Vagina (tissue), 2 donors: Measurements from ENCODE around the gene FRMD4A. TPM values are rescaled to one million over a fixed set of nuclear protein-coding genes. Genes with fewer than 3 reads are reported as not detected.

ENCODE experiments used
- DNase-seq, 2 donors: peaks; one replicate each; pipeline ENCODE4 v3.0.0-alpha.2; 2017; ENCODE audit errors: extremely low spot score in 2 of 2
- H3K27ac ChIP-seq: fragments of 200-600 bp; sonication (generic); one replicate; pipeline ENCODE4 v1.5.1; 2019
- H3K27me3 ChIP-seq: fragments of 200-600 bp; sonication (generic); one replicate; pipeline ENCODE4 v1.5.1; 2019
- H3K36me3 ChIP-seq, 2 donors: fragments of 200-600 bp; sonication (generic); one replicate each; pipeline ENCODE4 v1.5.1; 2017 to 2019
- H3K4me1 ChIP-seq: fragments of 200-600 bp; sonication (generic); one replicate; pipeline ENCODE4 v1.5.1; 2019
- H3K4me3 ChIP-seq, 2 donors: fragments of 200-600 bp; sonication (generic); 1 replicate in 1 of 2; 2 replicates in 1 of 2; pipeline ENCODE4 v1.5.1; 2016 to 2019
- H3K9me3 ChIP-seq: fragments of 200-600 bp; sonication (generic); one replicate; pipeline ENCODE4 v1.5.1; 2019
- POLR2A ChIP-seq, 2 donors: fragments of 450-650 bp; IDR thresholded peaks; one replicate each; pipeline ENCODE4 v1.6.1; 2017; ENCODE audit warnings: antibody characterized with exemption in 2 of 2, mild to moderate bottlenecking in 2 of 2, moderate library complexity in 2 of 2
- POLR2AphosphoS5 ChIP-seq, 2 donors: sonication (generic); formaldehyde crosslinking; IDR thresholded peaks; one replicate each; pipeline ENCODE4 v1.9.0; 2017; ENCODE audit warnings: antibody characterized with exemption in 2 of 2, mild to moderate bottlenecking in 2 of 2, low read depth in 1 of 2; ENCODE audit not compliant: insufficient read depth in 1 of 2
- intact Hi-C: fragments of 100-400 bp; cut with DNase I; formaldehyde crosslinking; loops from one replicate; pipeline ENCODE4 v1.15.1; 2023
- total RNA-seq: library from RNA; depleted of rRNA; stranded (reverse); fragments of >200 nt; gene quantifications from one replicate; pipeline ENCODE4 v1.2.3, GENCODE V29; 2016
- TF ChIP-seq, protein P1 (sequence below), 3 experiments: fragments of 450-650 bp in 2 of 3; fragments of 200-600 bp in 1 of 3; sonication (generic) in 1 of 3; IDR thresholded peaks; one replicate each; pipeline ENCODE4 v1.5.1; 2017 to 2019; ENCODE audit warnings: antibody characterized with exemption in 3 of 3, mild to moderate bottlenecking in 2 of 3, moderate library complexity in 2 of 3

The FRMD4A gene
- total RNA-seq, 1 donor from 2014 or later: 24.8 TPM

DNA sequence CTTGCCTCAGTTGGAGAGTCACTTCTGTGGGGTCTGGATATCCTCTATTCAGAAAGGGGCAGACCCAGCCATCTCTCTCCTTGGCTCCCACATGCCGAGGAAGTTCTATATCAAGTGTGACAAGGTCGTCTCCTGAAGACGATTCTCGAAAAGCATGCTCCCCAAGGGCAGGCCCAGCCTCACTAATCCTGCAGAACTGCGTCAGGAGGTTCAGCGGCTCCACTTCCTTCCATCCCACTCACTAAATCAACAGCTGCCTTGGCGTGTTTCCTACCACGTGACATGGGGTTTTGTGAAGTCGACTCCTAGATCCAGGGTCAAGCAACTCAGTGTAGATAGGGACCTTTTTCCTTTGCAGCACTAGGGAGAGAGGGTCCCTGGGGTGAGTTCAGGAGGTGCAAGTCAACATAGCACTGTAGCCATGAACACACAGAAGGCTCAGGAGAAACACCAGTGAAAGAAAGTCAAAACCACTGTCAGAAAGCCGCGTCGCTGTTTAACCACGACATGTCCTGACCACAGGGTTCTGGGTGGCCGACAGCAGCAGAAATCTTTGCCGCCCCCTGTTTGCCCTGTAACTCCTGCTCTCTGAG is 587.5 kb downstream of the FRMD4A start:
- no peak for DNase-seq
- TF ChIP-seq POLR2A (IDR thresholded peaks at IDR 0.05) (no peak), POLR2AphosphoS5 (IDR thresholded peaks at IDR 0.05; ENCODE audit: insufficient read depth in 1 of 2, low read depth in 1 of 2) (no peak)
- TF ChIP-seq, protein P1, sequence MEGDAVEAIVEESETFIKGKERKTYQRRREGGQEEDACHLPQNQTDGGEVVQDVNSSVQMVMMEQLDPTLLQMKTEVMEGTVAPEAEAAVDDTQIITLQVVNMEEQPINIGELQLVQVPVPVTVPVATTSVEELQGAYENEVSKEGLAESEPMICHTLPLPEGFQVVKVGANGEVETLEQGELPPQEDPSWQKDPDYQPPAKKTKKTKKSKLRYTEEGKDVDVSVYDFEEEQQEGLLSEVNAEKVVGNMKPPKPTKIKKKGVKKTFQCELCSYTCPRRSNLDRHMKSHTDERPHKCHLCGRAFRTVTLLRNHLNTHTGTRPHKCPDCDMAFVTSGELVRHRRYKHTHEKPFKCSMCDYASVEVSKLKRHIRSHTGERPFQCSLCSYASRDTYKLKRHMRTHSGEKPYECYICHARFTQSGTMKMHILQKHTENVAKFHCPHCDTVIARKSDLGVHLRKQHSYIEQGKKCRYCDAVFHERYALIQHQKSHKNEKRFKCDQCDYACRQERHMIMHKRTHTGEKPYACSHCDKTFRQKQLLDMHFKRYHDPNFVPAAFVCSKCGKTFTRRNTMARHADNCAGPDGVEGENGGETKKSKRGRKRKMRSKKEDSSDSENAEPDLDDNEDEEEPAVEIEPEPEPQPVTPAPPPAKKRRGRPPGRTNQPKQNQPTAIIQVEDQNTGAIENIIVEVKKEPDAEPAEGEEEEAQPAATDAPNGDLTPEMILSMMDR (IDR thresholded peaks at IDR 0.05): no peak

DNA sequence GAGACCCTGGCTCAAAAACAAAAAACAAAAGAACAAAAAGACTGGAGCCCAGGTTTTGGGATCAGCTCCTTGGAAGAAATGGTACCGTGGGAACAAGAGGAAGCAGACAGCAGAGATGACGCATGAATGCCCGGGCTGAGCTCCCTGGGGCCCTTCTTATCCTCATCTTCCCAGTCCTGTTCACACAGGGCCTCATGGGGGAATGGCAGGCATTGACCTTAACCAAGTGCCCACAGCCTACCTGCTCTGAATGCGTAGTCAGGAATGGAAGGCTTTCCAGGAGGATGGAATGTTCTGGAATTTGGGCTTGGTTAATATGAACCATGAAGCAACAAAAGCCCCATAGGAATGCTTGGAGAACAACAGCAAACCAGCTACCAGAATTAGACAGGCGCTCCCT is 589.3 kb downstream of the FRMD4A start:
- H3K9me3 ChIP-seq: no peaks in the 10 kb centered on the region
- no peak for DNase-seq
- TF ChIP-seq POLR2A (IDR thresholded peaks at IDR 0.05): no peak
- TF ChIP-seq POLR2AphosphoS5 (IDR thresholded peaks at IDR 0.05; ENCODE audit: insufficient read depth in 1 of 2, low read depth in 1 of 2): no peak
- TF ChIP-seq, protein P1 (IDR thresholded peaks at IDR 0.05): no peak
- no peak overlapping the region for H3K4me3 ChIP-seq
- no peaks in the 10 kb centered on the region for H3K4me1 ChIP-seq
- intact Hi-C loops: no loop called here
- H3K27ac ChIP-seq: no peak overlapping the region
- H3K27me3 ChIP-seq: no peaks in the 10 kb centered on the region
- peaks cover 0 to 8% of the 10 kb centered on the region in 2 donors for H3K36me3 ChIP-seq

More for the DNA sequence above, 587.5 kb downstream of the FRMD4A start:
- no peaks in the 10 kb centered on the region for H3K27me3 ChIP-seq
- intact Hi-C loops: no loop called here
- H3K4me3 ChIP-seq: no peak overlapping the region
- H3K27ac ChIP-seq: no peak overlapping the region
- no peaks in the 10 kb centered on the region for H3K36me3 ChIP-seq
- no peaks in the 10 kb centered on the region for H3K9me3 ChIP-seq
- H3K4me1 ChIP-seq: no peaks in the 10 kb centered on the region

DNA sequence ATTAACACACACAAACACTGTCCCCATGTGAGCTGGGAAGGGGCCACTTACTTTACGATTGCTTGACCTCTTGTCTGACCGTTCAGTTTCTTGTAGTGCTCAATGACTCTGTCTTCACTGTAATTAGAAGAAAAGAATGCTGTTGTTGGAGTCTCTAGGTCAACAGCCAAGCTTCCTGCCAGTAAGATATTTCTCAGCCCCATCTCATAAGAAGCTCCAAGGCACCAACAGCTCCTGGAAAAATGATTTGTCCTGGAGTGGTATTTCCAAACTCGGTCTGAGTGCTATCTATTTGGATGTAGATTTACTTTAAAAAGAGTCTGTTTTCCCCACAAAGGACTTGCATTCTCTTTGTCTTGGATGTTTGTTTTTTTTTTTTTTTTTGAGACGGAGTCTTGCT is 590.3 kb downstream of the FRMD4A start:
- no peak overlapping the region for H3K4me3 ChIP-seq
- no peaks in the 10 kb centered on the region for H3K27me3 ChIP-seq
- no peak overlapping the region for H3K27ac ChIP-seq
- no peak for TF ChIP-seq POLR2A (IDR thresholded peaks at IDR 0.05)
- peaks cover 0 to 8% of the 10 kb centered on the region in 2 donors for H3K36me3 ChIP-seq
- no peaks in the 10 kb centered on the region for H3K9me3 ChIP-seq
- H3K4me1 ChIP-seq: no peaks in the 10 kb centered on the region
- DNase-seq: no peak
- intact Hi-C loops: no loop called here

DNA sequence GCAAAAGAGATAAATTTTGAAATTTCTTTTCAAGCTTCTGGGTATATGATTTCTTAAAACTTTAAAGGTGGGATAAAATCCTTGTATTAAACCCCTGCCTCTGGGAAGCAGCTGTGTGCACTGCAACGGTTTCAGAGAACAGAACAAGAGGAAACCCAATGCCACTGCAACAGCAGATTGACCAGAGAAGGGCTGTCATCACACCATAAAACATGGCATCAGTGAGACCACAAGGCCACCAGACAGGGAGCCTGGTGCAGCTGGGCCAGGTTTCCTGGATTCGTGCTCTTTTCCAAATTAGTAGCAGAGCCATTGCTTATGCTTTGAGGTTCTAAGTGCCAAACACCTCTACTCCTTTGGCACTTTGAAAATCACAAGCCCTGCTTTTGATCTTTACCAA is 591.5 kb downstream of the FRMD4A start:
- intact Hi-C loops: no loop called here
- Histone ChIP-seq H3K27ac (no peak overlapping the region), H3K9me3 (no peaks in the 10 kb centered on the region), H3K27me3 (no peaks in the 10 kb centered on the region), H3K36me3 (peaks cover 0 to 8% of the 10 kb centered on the region in 2 donors), H3K4me1 (no peaks in the 10 kb centered on the region), H3K4me3 (no peak overlapping the region)
- no peak for DNase-seq
- TF ChIP-seq POLR2AphosphoS5 (IDR thresholded peaks at IDR 0.05; ENCODE audit: insufficient read depth in 1 of 2, low read depth in 1 of 2): no peak
- TF ChIP-seq, protein P1 (IDR thresholded peaks at IDR 0.05): no peak
- no peak for TF ChIP-seq POLR2A (IDR thresholded peaks at IDR 0.05)

DNA sequence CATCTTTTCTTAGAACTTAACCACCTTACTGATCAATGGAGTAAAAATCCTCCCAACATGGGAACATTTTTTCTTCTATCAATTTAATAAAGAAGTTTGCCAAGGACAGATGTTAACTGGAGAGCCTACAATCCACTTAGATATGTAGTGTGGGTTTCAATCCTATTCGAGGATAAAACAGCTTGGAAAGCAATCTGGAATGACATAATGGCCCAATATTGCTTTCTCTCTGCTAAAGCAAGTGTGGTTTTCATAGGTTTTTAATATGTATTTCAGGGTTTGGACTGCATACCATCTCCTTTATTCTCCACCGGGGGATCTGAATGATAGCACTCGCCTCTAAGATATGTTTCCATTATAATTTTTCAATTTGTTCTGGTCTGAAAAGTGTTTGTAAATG is 594.2 kb downstream of the FRMD4A start:
- H3K27me3 ChIP-seq: no peaks in the 10 kb centered on the region
- H3K36me3 ChIP-seq: peaks cover 0 to 8% of the 10 kb centered on the region in 2 donors
- H3K4me3 ChIP-seq: no peak overlapping the region
- H3K9me3 ChIP-seq: no peaks in the 10 kb centered on the region
- H3K4me1 ChIP-seq: no peaks in the 10 kb centered on the region
- TF ChIP-seq POLR2A (IDR thresholded peaks at IDR 0.05) (no peak), POLR2AphosphoS5 (IDR thresholded peaks at IDR 0.05; ENCODE audit: insufficient read depth in 1 of 2, low read depth in 1 of 2) (no peak)
- TF ChIP-seq, protein P1 (IDR thresholded peaks at IDR 0.05): no peak
- no peak overlapping the region for H3K27ac ChIP-seq
- intact Hi-C loops: no loop called here
- no peak for DNase-seq
